Hepatocyte (in vitro differentiated cells): ENCODE results near the gene HSPB6.

ENCODE experiments used
- CTCF ChIP-seq: fragments of 200-600 bp; sonication (generic); IDR thresholded peaks from 2 replicates; pipeline ENCODE4 v1.5.1; 2016; ENCODE audit warnings: antibody characterized with exemption, mild to moderate bottlenecking; ENCODE audit not compliant: poor library complexity
- EZH2 ChIP-seq: fragments of 200-600 bp; sonication (generic); IDR thresholded peaks from 2 replicates; pipeline ENCODE4 v1.6.1; 2016; ENCODE audit warnings: antibody characterized with exemption, mild to moderate bottlenecking, borderline replicate concordance
- EZH2phosphoT487 ChIP-seq: fragments of 200-600 bp; sonication (generic); IDR thresholded peaks from one replicate; pipeline ENCODE4 v1.6.1; 2018; ENCODE audit warnings: antibody characterized with exemption, mild to moderate bottlenecking, low read depth, moderate library complexity; ENCODE audit not compliant: unreplicated experiment, severe bottlenecking

GRCh38 chr19:35759697-35760096 is 2.9 kb upstream of the HSPB6 start:
- no peak for TF ChIP-seq CTCF
- TF ChIP-seq EZH2, result no peak
- no peak for TF ChIP-seq EZH2phosphoT487
